Progenitor cell of endocrine pancreas (in vitro differentiated cells): ENCODE results near the gene WDR89. TPM values are rescaled to one million over a fixed set of nuclear protein-coding genes. Genes with fewer than 3 reads are reported as not detected.

Experiments used
- DNase-seq: peaks from one replicate; pipeline ENCODE4 v3.0.0; 2021; ENCODE audit warnings: low spot score; ENCODE audit not compliant: unreplicated experiment
- H3K27ac Mint-ChIP-seq: 2 replicates; pipeline ENCODE4 v1.8.0; 2021; ENCODE audit warnings: mild to moderate bottlenecking, moderate library complexity, mixed read lengths
- H3K27me3 Mint-ChIP-seq: 2 replicates; pipeline ENCODE4 v1.8.0; 2021; ENCODE audit warnings: mixed read lengths
- H3K36me3 Mint-ChIP-seq: 2 replicates; pipeline ENCODE4 v1.8.0; 2022; ENCODE audit warnings: mixed read lengths; ENCODE audit not compliant: insufficient read depth
- H3K4me1 Mint-ChIP-seq: 2 replicates; pipeline ENCODE4 v1.8.0; 2021; ENCODE audit warnings: low read depth, mixed read lengths
- H3K4me3 Mint-ChIP-seq: 2 replicates; pipeline ENCODE4 v1.8.0; 2021; ENCODE audit warnings: low read depth, mild to moderate bottlenecking, moderate library complexity, mixed read lengths
- H3K9me3 Mint-ChIP-seq: 2 replicates; pipeline ENCODE4 v1.8.0; 2021; ENCODE audit warnings: low read depth, mixed read lengths
- CTCF ChIP-seq: fragments of 200-600 bp; sonication (generic); IDR thresholded peaks from one replicate; pipeline ENCODE4 v1.5.0; 2021; ENCODE audit warnings: antibody characterized with exemption, mild to moderate bottlenecking; ENCODE audit not compliant: unreplicated experiment
- total RNA-seq: library from RNA; stranded (reverse); gene quantifications from 2 replicates; pipeline ENCODE4 v1.2.1, GENCODE V29; 2021

WDR89 gene
- total RNA-seq, 1 donor from 2014 or later, result 20.6 TPM

GRCh38 chr14:63652406-63652805 is 10.7 kb upstream of the WDR89 start:
- Mint-ChIP-seq H3K36me3 (no peaks in the 10 kb centered on the region), H3K27ac (no peak overlapping the region), H3K9me3 (no peaks in the 10 kb centered on the region), H3K4me3 (no peak overlapping the region), H3K4me1 (peaks cover 3% of the 10 kb centered on the region), H3K27me3 (no peaks in the 10 kb centered on the region)
- TF ChIP-seq CTCF, result no peak
- no peak for DNase-seq

GRCh38 chr14:63650256-63650952 is 8.7 kb upstream of the WDR89 start:
- Mint-ChIP-seq H3K4me1 (peaks cover 3% of the 10 kb centered on the region), H3K36me3 (no peaks in the 10 kb centered on the region), H3K27me3 (no peaks in the 10 kb centered on the region), H3K27ac (no peak overlapping the region), H3K9me3 (no peaks in the 10 kb centered on the region), H3K4me3 (no peak overlapping the region)
- no peak for DNase-seq
- TF ChIP-seq CTCF, result no peak

GRCh38 chr14:63647696-63648410 is 6.2 kb upstream of the WDR89 start:
- peak overlapping the region; percentile 19 for H3K27ac Mint-ChIP-seq
- no peaks in the 10 kb centered on the region for H3K27me3 Mint-ChIP-seq
- H3K9me3 Mint-ChIP-seq, result no peaks in the 10 kb centered on the region
- no peak for DNase-seq
- no peaks in the 10 kb centered on the region for H3K36me3 Mint-ChIP-seq
- TF ChIP-seq CTCF, result no peak
- no peak overlapping the region for H3K4me3 Mint-ChIP-seq
- peaks cover 4% of the 10 kb centered on the region for H3K4me1 Mint-ChIP-seq

GRCh38 chr14:63644741-63645140 is 3.1 kb upstream of the WDR89 start:
- DNase-seq, result no peak
- Mint-ChIP-seq H3K4me1 (peaks cover 4% of the 10 kb centered on the region), H3K9me3 (no peaks in the 10 kb centered on the region), H3K27me3 (no peaks in the 10 kb centered on the region), H3K4me3 (no peak overlapping the region), H3K36me3 (no peaks in the 10 kb centered on the region), H3K27ac (no peak overlapping the region)
- no peak for TF ChIP-seq CTCF

GRCh38 chr14:63642656-63643382 is 1.1 kb upstream of the WDR89 start:
- TF ChIP-seq CTCF, result no peak
- peak overlapping the region; percentile 85 for H3K4me3 Mint-ChIP-seq
- no peaks in the 10 kb centered on the region for H3K27me3 Mint-ChIP-seq
- H3K4me1 Mint-ChIP-seq, result peaks cover 3% of the 10 kb centered on the region
- H3K27ac Mint-ChIP-seq, result no peak overlapping the region
- H3K9me3 Mint-ChIP-seq, result no peaks in the 10 kb centered on the region
- H3K36me3 Mint-ChIP-seq, result peaks cover 2% of the 10 kb centered on the region
- no peak for DNase-seq
